ENCODE results near the gene TPCN2. TPM values are rescaled to one million over a fixed set of nuclear protein-coding genes. Genes with fewer than 3 reads are reported as not detected.
"Not testable (repeated sequence)": the region's sequence is repeated elsewhere in the genome, so short reads cannot be mapped to it uniquely, and the experiment has no call there.

TPCN2 gene
- 10 to 100 TPM; 16.0 to 17.0 TPM for total RNA-seq

DNA sequence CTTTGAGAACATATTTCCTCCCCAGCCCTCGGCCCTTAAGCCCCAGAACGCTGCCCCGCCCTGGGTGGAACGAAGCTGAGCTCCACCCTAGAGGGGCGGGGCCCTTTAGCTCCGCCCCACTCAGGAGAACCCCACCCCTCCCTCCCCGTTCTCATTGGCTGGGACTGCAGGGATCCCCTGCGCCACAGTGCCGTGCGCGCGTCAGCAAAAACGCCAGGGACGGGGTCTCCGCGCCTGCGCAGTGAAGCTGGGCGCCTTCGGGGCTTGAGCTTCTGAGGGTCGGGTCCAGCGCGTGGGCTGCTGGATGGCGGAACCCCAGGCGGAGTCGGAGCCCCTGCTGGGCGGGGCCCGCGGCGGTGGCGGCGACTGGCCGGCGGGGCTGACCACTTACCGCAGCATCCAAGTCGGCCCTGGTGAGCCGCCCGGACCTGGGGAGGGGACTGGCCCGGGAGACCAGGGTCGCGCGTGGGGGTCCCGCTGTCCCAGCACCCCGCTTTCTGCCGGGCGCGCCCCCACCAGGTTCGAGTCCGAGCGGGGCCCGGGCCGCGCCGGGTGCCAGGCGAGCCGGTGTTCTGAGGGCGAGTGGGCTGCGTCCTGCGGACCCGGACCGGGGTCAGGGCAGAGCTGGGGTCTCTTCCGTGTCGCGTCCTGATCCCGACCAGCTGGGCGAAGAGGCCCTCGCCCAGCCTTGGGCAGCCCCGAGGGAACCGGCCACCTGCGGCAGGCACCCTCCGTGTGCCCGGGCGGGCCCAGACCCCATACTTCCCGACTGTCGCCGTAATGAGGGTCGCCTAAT lies at the start of gene TPCN2:
TSS of gene TPCN2 (plus strand) at position 239 of the 796 bp plus-strand sequence. CDS start at position 305, 66 bp downstream.
- TF ChIP-seq CTCF (IDR thresholded peaks at IDR 0.05), result no peak
- intact Hi-C loops (cut with micrococcal nuclease), result no loop called here
- ATAC-seq, result peak; percentile 99
- H3K27me3 Mint-ChIP-seq, result no peaks in the 10 kb centered on the region
- peak within 1 kb of the TSS; percentile 80 for H3K4me3 Mint-ChIP-seq
- peaks cover 31% of the 10 kb centered on the region for H3K4me1 Mint-ChIP-seq (ENCODE audit: low read depth)
- H3K9me3 Mint-ChIP-seq, result no peaks in the 10 kb centered on the region
- H3K36me3 Mint-ChIP-seq (ENCODE audit: low read depth), result no peaks in the 10 kb centered on the region
- peak within 1 kb of the TSS; percentile 88 for H3K27ac Mint-ChIP-seq
- DNase-seq, result peak; percentile 92
- ChIA-PET POLR2A (interaction anchor here (1.2 to 1.3 kb wide), 2 partner anchors 17 to 30 kb away, joined by 3 to 4 read pairs; no protein-coding TSS in a partner anchor), CTCF (interaction anchor here (1.0 kb wide), 1 partner anchor 244 kb away, joined by 3 read pairs; no protein-coding TSS in a partner anchor)

DNA sequence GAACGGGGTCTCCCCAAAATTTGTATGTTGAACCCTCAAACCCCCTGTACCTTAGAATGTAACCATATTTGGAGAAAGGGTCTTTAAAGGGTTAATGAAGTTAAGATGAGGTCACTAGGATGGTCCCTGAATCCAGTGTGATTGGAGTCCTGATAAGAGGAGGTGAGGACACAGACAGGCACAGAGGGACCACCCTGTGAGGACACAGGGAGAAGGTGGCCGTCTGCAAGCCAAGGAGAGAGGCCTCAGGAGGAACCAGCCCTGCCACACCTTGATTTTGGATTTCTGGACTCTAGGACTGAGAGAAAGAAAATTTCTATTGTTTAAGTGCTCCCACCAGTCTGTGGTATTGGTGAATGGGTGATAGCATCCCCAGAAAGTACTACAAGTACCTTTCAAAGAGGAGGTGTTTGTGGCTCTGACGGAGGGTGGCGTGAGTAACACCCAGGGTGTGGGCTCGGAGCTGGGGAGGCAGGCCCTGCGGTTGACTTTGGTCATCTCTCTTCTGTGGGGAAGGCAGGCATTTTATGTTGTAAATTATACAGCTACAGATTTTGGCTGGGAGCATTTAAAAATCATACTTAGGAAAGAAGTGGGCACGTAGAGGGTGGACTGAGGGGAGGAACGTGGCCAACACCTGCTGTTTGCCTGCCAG lies 49.5 kb upstream of the TPCN2 start:
- no peak overlapping the region for H3K27ac Mint-ChIP-seq
- no peaks in the 10 kb centered on the region for H3K9me3 Mint-ChIP-seq
- H3K27me3 Mint-ChIP-seq, result peaks cover 3% of the 10 kb centered on the region
- H3K4me1 Mint-ChIP-seq (ENCODE audit: low read depth), result no peaks in the 10 kb centered on the region
- POLR2A ChIA-PET, result interaction anchor here (1.0 kb wide), 1 partner anchor 43 kb away, joined by 3 read pairs; no protein-coding TSS in a partner anchor
- intact Hi-C loops (cut with micrococcal nuclease), result no loop called here
- TF ChIP-seq CTCF (IDR thresholded peaks at IDR 0.05), result no peak
- no peaks in the 10 kb centered on the region for H3K36me3 Mint-ChIP-seq (ENCODE audit: low read depth)
- ATAC-seq (no peak), DNase-seq (no peak)
- CTCF ChIA-PET, result no interaction called here
- no peak overlapping the region for H3K4me3 Mint-ChIP-seq

DNA sequence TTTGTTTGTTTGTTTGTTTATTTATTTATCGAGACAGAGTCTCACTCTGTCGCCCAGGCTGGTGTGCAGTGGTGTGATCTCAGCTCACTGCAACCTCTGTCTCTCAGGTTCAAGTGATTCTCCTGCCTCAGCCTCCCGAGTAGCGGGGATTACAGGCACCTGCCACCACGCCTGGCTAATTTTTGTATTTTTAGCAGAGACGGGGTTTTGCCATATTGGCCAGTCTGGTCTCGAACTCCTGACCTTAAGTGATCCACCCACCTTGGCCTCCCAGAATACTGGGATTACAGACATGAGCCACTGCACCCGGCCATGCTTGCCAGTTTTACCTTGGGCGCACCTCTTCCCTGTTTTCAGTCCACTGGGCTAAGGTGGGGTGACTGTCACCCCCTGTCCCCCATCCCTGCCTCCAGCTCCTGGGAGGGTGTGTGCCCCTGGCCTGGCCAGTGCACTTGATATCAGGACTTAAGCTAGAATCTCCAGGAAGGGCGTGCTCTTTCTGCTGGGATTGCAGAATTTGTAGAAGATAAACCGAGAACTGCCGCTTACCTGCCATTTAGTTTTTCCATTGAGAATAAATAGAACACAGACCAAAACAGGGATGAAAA lies 48.9 kb upstream of the TPCN2 start:
- H3K27ac Mint-ChIP-seq; DNase-seq; CTCF ChIA-PET; H3K4me3 Mint-ChIP-seq; H3K36me3 Mint-ChIP-seq (ENCODE audit: low read depth); intact Hi-C loops (cut with micrococcal nuclease); H3K9me3 Mint-ChIP-seq; H3K4me1 Mint-ChIP-seq (ENCODE audit: low read depth); POLR2A ChIA-PET; H3K27me3 Mint-ChIP-seq; ATAC-seq: not testable (repeated sequence)

- Mint-ChIP-seq H3K27me3 (peaks cover 3% of the 10 kb centered on the region), H3K27ac (no peak overlapping the region), H3K36me3 (ENCODE audit: low read depth) (no peaks in the 10 kb centered on the region), H3K4me1 (ENCODE audit: low read depth) (no peaks in the 10 kb centered on the region), H3K9me3 (no peaks in the 10 kb centered on the region), H3K4me3 (no peak overlapping the region)
- no peak for ATAC-seq
- CTCF ChIA-PET, result interaction anchor here (0.9 kb wide), 1 partner anchor 31 kb away, joined by 3 read pairs; no protein-coding TSS in a partner anchor
- TF ChIP-seq CTCF (IDR thresholded peaks at IDR 0.05), result no peak
- POLR2A ChIA-PET, result no interaction called here
- intact Hi-C loops (cut with micrococcal nuclease), result no loop called here
- no peak for DNase-seq
Observed at GRCh38 chr11:69000391-69000790, 48.3 kb upstream of the TPCN2 start.

DNA sequence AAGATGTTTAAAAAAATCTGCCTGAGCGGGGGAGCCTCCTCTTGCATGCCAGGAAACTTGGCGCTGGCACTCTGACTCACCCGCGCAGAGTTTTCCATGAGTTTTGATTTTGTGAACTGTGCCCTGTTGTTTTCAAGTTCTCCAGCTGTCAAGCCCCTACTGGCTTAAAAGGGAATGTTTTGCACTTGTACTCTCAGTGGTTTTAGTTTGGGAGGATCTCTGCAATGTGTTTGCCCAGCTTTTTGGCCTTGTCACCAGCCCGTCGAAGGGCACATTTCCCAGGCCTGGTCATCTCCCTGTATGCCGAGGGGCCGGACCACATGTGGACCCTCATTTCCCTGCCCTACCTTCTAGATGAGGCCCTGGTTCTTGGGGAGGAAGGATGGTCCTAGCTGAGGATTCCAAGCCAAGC lies 47.9 kb upstream of the TPCN2 start:
- H3K36me3 Mint-ChIP-seq (ENCODE audit: low read depth), result no peaks in the 10 kb centered on the region
- intact Hi-C loops (cut with micrococcal nuclease), result no loop called here
- CTCF ChIA-PET, result interaction anchor here (0.9 to 1.2 kb wide), 2 partner anchors 15 to 31 kb away, joined by 3 read pairs; no protein-coding TSS in a partner anchor
- peaks cover 3% of the 10 kb centered on the region for H3K27me3 Mint-ChIP-seq
- no peaks in the 10 kb centered on the region for H3K9me3 Mint-ChIP-seq
- DNase-seq, result no peak
- POLR2A ChIA-PET, result no interaction called here
- no peaks in the 10 kb centered on the region for H3K4me1 Mint-ChIP-seq (ENCODE audit: low read depth)
- no peak overlapping the region for H3K4me3 Mint-ChIP-seq
- no peak overlapping the region for H3K27ac Mint-ChIP-seq
- ATAC-seq, result no peak
- no peak for TF ChIP-seq CTCF (IDR thresholded peaks at IDR 0.05)
